Measurements from ENCODE around the gene SRP19.

Gene SRP19

GRCh38 chr5:112848116-112848811, 12.8 kb upstream of the SRP19 start:
- H4K12ac ChIP-seq (ENCODE audit: low read depth, low read length), result no peak overlapping the region
- H2AK5ac ChIP-seq (ENCODE audit: low read length), result no peak overlapping the region
- no peaks in the 10 kb centered on the region for H3K79me2 ChIP-seq (ENCODE audit: control insufficient read depth, insufficient read depth, low read length, poor library complexity)
- H3K14ac ChIP-seq (ENCODE audit: low read length), result no peak overlapping the region
- H3K79me1 ChIP-seq (ENCODE audit: low read length), result no peaks in the 10 kb centered on the region
- no peak overlapping the region for H3K9ac ChIP-seq (ENCODE audit: low read length)
- H3K36me3 ChIP-seq (ENCODE audit: control insufficient read depth in 1 of 2, insufficient read depth in 2 of 2, low read length in 2 of 2), result no peaks in the 10 kb centered on the region
- H3K9me3 ChIP-seq (ENCODE audit: insufficient read depth, low read depth, low read length), result no peaks in the 10 kb centered on the region
- no peak overlapping the region for H3K4ac ChIP-seq (ENCODE audit: low read depth, low read length)
- H4K91ac ChIP-seq (ENCODE audit: low read depth, low read length), result no peak overlapping the region
- H3K23ac ChIP-seq (ENCODE audit: low read length), result no peak overlapping the region
- peak overlapping the region; percentile 10 for H2AFZ ChIP-seq (ENCODE audit: insufficient read depth, low read length, poor library complexity)
- no peak overlapping the region for H3K18ac ChIP-seq (ENCODE audit: low read length)
- DNase-seq, result peak; percentile 16 to 79
- no peak overlapping the region for H3K4me3 ChIP-seq (ENCODE audit: low read depth, low read length)
- no peak overlapping the region for H2BK12ac ChIP-seq (ENCODE audit: low read length)
- H2BK5ac ChIP-seq (ENCODE audit: low read depth, low read length, poor library complexity), result no peak overlapping the region
- no peak overlapping the region for H4K8ac ChIP-seq (ENCODE audit: low read depth, low read length)
- peak overlapping the region; percentile 1 for H3K4me2 ChIP-seq (ENCODE audit: low read length)
- no CpG with 5 or more reads among the region's 8 CpGs for WGBS (ENCODE audit: extremely low coverage, insufficient coverage, insufficient read length)
- H2BK120ac ChIP-seq (ENCODE audit: insufficient read depth, low read length, poor library complexity), result no peak overlapping the region
- H3K4me1 ChIP-seq (ENCODE audit: control insufficient read depth in 1 of 2, insufficient read depth in 2 of 2, low read length in 2 of 2), result no peaks in the 10 kb centered on the region
- H3K27ac ChIP-seq (ENCODE audit: low read depth, low read length), result no peak overlapping the region
- H3K27me3 ChIP-seq (ENCODE audit: insufficient read depth, low read length), result no peaks in the 10 kb centered on the region

GRCh38 chr5:112849912-112850311, 11.2 kb upstream of the SRP19 start:
- no peak overlapping the region for H3K4me3 ChIP-seq (ENCODE audit: low read depth, low read length)
- no peak overlapping the region for H2BK12ac ChIP-seq (ENCODE audit: low read length)
- no peaks in the 10 kb centered on the region for H3K4me1 ChIP-seq (ENCODE audit: control insufficient read depth in 1 of 2, insufficient read depth in 2 of 2, low read length in 2 of 2)
- H3K18ac ChIP-seq (ENCODE audit: low read length), result no peak overlapping the region
- H3K27me3 ChIP-seq (ENCODE audit: insufficient read depth, low read length), result no peaks in the 10 kb centered on the region
- DNase-seq, result no peak
- H3K79me1 ChIP-seq (ENCODE audit: low read length), result no peaks in the 10 kb centered on the region
- no CpG with 5 or more reads among the region's 2 CpGs for WGBS (ENCODE audit: extremely low coverage, insufficient coverage, insufficient read length)
- no peak overlapping the region for H4K91ac ChIP-seq (ENCODE audit: low read depth, low read length)
- no peak overlapping the region for H2AK5ac ChIP-seq (ENCODE audit: low read length)
- H3K9ac ChIP-seq (ENCODE audit: low read length), result no peak overlapping the region
- no peaks in the 10 kb centered on the region for H3K79me2 ChIP-seq (ENCODE audit: control insufficient read depth, insufficient read depth, low read length, poor library complexity)
- H2BK5ac ChIP-seq (ENCODE audit: low read depth, low read length, poor library complexity), result no peak overlapping the region
- H3K36me3 ChIP-seq (ENCODE audit: control insufficient read depth in 1 of 2, insufficient read depth in 2 of 2, low read length in 2 of 2), result no peaks in the 10 kb centered on the region
- no peak overlapping the region for H4K8ac ChIP-seq (ENCODE audit: low read depth, low read length)
- H3K23ac ChIP-seq (ENCODE audit: low read length), result no peak overlapping the region
- no peak overlapping the region for H3K4me2 ChIP-seq (ENCODE audit: low read length)
- no peak overlapping the region for H2BK120ac ChIP-seq (ENCODE audit: insufficient read depth, low read length, poor library complexity)
- no peak overlapping the region for H3K4ac ChIP-seq (ENCODE audit: low read depth, low read length)
- no peak overlapping the region for H3K27ac ChIP-seq (ENCODE audit: low read depth, low read length)
- H2AFZ ChIP-seq (ENCODE audit: insufficient read depth, low read length, poor library complexity), result no peak overlapping the region
- H3K14ac ChIP-seq (ENCODE audit: low read length), result no peak overlapping the region
- no peaks in the 10 kb centered on the region for H3K9me3 ChIP-seq (ENCODE audit: insufficient read depth, low read depth, low read length)
- no peak overlapping the region for H4K12ac ChIP-seq (ENCODE audit: low read depth, low read length)

- H2AFZ ChIP-seq (ENCODE audit: insufficient read depth, low read length, poor library complexity), result no peak overlapping the region
- H3K23ac ChIP-seq (ENCODE audit: low read length), result no peak overlapping the region
- WGBS (ENCODE audit: extremely low coverage, insufficient coverage, insufficient read length), result no CpG with 5 or more reads among the region's 1 CpG
- no peaks in the 10 kb centered on the region for H3K9me3 ChIP-seq (ENCODE audit: insufficient read depth, low read depth, low read length)
- no peaks in the 10 kb centered on the region for H3K36me3 ChIP-seq (ENCODE audit: control insufficient read depth in 1 of 2, insufficient read depth in 2 of 2, low read length in 2 of 2)
- no peak overlapping the region for H3K9ac ChIP-seq (ENCODE audit: low read length)
- no peaks in the 10 kb centered on the region for H3K27me3 ChIP-seq (ENCODE audit: insufficient read depth, low read length)
- H2BK5ac ChIP-seq (ENCODE audit: low read depth, low read length, poor library complexity), result no peak overlapping the region
- no peak overlapping the region for H3K4me2 ChIP-seq (ENCODE audit: low read length)
- H4K8ac ChIP-seq (ENCODE audit: low read depth, low read length), result no peak overlapping the region
- H3K18ac ChIP-seq (ENCODE audit: low read length), result no peak overlapping the region
- no peak overlapping the region for H4K12ac ChIP-seq (ENCODE audit: low read depth, low read length)
- H2AK5ac ChIP-seq (ENCODE audit: low read length), result no peak overlapping the region
- H3K27ac ChIP-seq (ENCODE audit: low read depth, low read length), result no peak overlapping the region
- no peak overlapping the region for H2BK12ac ChIP-seq (ENCODE audit: low read length)
- no peak overlapping the region for H3K4ac ChIP-seq (ENCODE audit: low read depth, low read length)
- H3K4me1 ChIP-seq (ENCODE audit: control insufficient read depth in 1 of 2, insufficient read depth in 2 of 2, low read length in 2 of 2), result no peaks in the 10 kb centered on the region
- no peak overlapping the region for H3K14ac ChIP-seq (ENCODE audit: low read length)
- no peaks in the 10 kb centered on the region for H3K79me1 ChIP-seq (ENCODE audit: low read length)
- no peak overlapping the region for H3K4me3 ChIP-seq (ENCODE audit: low read depth, low read length)
- H4K91ac ChIP-seq (ENCODE audit: low read depth, low read length), result no peak overlapping the region
- no peak overlapping the region for H2BK120ac ChIP-seq (ENCODE audit: insufficient read depth, low read length, poor library complexity)
- no peaks in the 10 kb centered on the region for H3K79me2 ChIP-seq (ENCODE audit: control insufficient read depth, insufficient read depth, low read length, poor library complexity)
- no peak for DNase-seq
These were observed 6.4 kb upstream of the SRP19 start for GRCh38 chr5:112854651-112855050.

GRCh38 chr5:112857866-112858265, 3.2 kb upstream of the SRP19 start:
- H3K79me2 ChIP-seq (ENCODE audit: control insufficient read depth, insufficient read depth, low read length, poor library complexity), result peaks cover 11% of the 10 kb centered on the region
- no peak overlapping the region for H4K91ac ChIP-seq (ENCODE audit: low read depth, low read length)
- no peak overlapping the region for H2BK5ac ChIP-seq (ENCODE audit: low read depth, low read length, poor library complexity)
- no peak overlapping the region for H3K4me2 ChIP-seq (ENCODE audit: low read length)
- no peak overlapping the region for H3K4ac ChIP-seq (ENCODE audit: low read depth, low read length)
- peaks cover 2 to 3% of the 10 kb centered on the region in 2 experiments for H3K36me3 ChIP-seq (ENCODE audit: control insufficient read depth in 1 of 2, insufficient read depth in 2 of 2, low read length in 2 of 2)
- H3K79me1 ChIP-seq (ENCODE audit: low read length), result peaks cover 6% of the 10 kb centered on the region
- no peak overlapping the region for H3K4me3 ChIP-seq (ENCODE audit: low read depth, low read length)
- no peak overlapping the region for H4K12ac ChIP-seq (ENCODE audit: low read depth, low read length)
- H2AFZ ChIP-seq (ENCODE audit: insufficient read depth, low read length, poor library complexity), result no peak overlapping the region
- DNase-seq, result no peak
- H3K14ac ChIP-seq (ENCODE audit: low read length), result no peak overlapping the region
- no peak overlapping the region for H4K8ac ChIP-seq (ENCODE audit: low read depth, low read length)
- no peak overlapping the region for H2BK120ac ChIP-seq (ENCODE audit: insufficient read depth, low read length, poor library complexity)
- H3K23ac ChIP-seq (ENCODE audit: low read length), result no peak overlapping the region
- H3K18ac ChIP-seq (ENCODE audit: low read length), result no peak overlapping the region
- no peaks in the 10 kb centered on the region for H3K27me3 ChIP-seq (ENCODE audit: insufficient read depth, low read length)
- no peak overlapping the region for H2AK5ac ChIP-seq (ENCODE audit: low read length)
- H3K27ac ChIP-seq (ENCODE audit: low read depth, low read length), result no peak overlapping the region
- H3K9me3 ChIP-seq (ENCODE audit: insufficient read depth, low read depth, low read length), result no peaks in the 10 kb centered on the region
- no peak overlapping the region for H3K9ac ChIP-seq (ENCODE audit: low read length)
- H2BK12ac ChIP-seq (ENCODE audit: low read length), result no peak overlapping the region
- peaks cover 6% of the 10 kb centered on the region in 2 experiments for H3K4me1 ChIP-seq (ENCODE audit: control insufficient read depth in 1 of 2, insufficient read depth in 2 of 2, low read length in 2 of 2)
